Astrocyte of the hippocampus (primary cell): ENCODE data around the gene CACNA1D.

ENCODE experiments used
- DNase-seq: peaks from one replicate; pipeline ENCODE4 v3.0.0; 2011; ENCODE audit warnings: low read depth, low spot score

Gene CACNA1D

GRCh38 chr3:53748512-53749271 lies 254.3 kb downstream of the CACNA1D start:
- no peak for DNase-seq

GRCh38 chr3:53749448-53749847 lies 255.0 kb downstream of the CACNA1D start:
- DNase-seq, result no peak

- DNase-seq, result no peak
Measured at GRCh38 chr3:53750253-53751210, 256.1 kb downstream of the CACNA1D start.

GRCh38 chr3:53753518-53754183 lies 259.2 kb downstream of the CACNA1D start:
- no peak for DNase-seq

GRCh38 chr3:53754325-53754724 lies 259.9 kb downstream of the CACNA1D start:
- no peak for DNase-seq

- DNase-seq, result no peak
Measured at GRCh38 chr3:53758846-53759245, 264.4 kb downstream of the CACNA1D start.

GRCh38 chr3:53763353-53763752 lies 268.9 kb downstream of the CACNA1D start:
- no peak for DNase-seq

GRCh38 chr3:53764026-53764775 lies 269.8 kb downstream of the CACNA1D start:
- no peak for DNase-seq

- DNase-seq, result no peak
Measured at GRCh38 chr3:53765753-53766152, 271.3 kb downstream of the CACNA1D start.

GRCh38 chr3:53766706-53767105 lies 272.3 kb downstream of the CACNA1D start:
- DNase-seq, result no peak

- DNase-seq, result no peak
Measured at GRCh38 chr3:53768478-53769459, 274.4 kb downstream of the CACNA1D start.

GRCh38 chr3:53772562-53772961 lies 278.2 kb downstream of the CACNA1D start:
- DNase-seq, result no peak

- DNase-seq, result no peak
Measured at GRCh38 chr3:53773021-53773436, 278.6 kb downstream of the CACNA1D start.

- DNase-seq, result peak; percentile 39
Measured at GRCh38 chr3:53773611-53774368, 279.4 kb downstream of the CACNA1D start.

GRCh38 chr3:53774414-53774813 lies 280.0 kb downstream of the CACNA1D start:
- DNase-seq, result no peak

GRCh38 chr3:53775018-53775417 lies 280.6 kb downstream of the CACNA1D start:
- no peak for DNase-seq

GRCh38 chr3:53775834-53776251 lies 281.4 kb downstream of the CACNA1D start:
- no peak for DNase-seq

- DNase-seq, result peak; percentile 9
Measured at GRCh38 chr3:53776494-53777101, 282.2 kb downstream of the CACNA1D start.

- DNase-seq, result no peak
Measured at GRCh38 chr3:53777468-53777867, 283.1 kb downstream of the CACNA1D start.
